GM04504 (cell line): ENCODE measurements around the gene LMNTD2.
"Not testable (repeated sequence)": the region's sequence is repeated elsewhere in the genome, so short reads cannot be mapped to it uniquely, and the experiment has no call there.

ENCODE experiments used
- DNase-seq: peaks from one replicate; pipeline ENCODE4 v3.0.0-alpha.2; 2012; ENCODE audit warnings: low read depth

LMNTD2 gene

DNA sequence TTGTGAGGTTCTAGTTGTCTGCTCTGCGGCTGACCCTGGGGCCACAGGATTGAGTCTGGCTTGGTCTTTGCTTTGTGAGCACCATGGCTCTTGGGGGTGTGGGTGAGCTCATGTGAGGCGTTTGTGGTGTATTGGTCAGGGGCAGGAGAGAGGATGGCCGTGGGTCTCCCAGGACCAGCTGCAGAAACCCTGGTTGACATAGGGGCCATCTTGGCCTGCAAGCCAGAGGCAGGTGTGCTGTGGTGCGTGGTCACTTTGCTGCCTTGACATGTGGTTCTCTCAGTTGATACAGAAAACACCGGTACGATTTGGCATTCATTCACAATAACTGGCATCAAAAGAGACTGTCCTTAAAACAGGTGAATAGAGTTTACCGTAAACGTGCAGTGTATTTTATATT is 27.0 kb upstream of the LMNTD2 start:
- DNase-seq: no peak

DNA sequence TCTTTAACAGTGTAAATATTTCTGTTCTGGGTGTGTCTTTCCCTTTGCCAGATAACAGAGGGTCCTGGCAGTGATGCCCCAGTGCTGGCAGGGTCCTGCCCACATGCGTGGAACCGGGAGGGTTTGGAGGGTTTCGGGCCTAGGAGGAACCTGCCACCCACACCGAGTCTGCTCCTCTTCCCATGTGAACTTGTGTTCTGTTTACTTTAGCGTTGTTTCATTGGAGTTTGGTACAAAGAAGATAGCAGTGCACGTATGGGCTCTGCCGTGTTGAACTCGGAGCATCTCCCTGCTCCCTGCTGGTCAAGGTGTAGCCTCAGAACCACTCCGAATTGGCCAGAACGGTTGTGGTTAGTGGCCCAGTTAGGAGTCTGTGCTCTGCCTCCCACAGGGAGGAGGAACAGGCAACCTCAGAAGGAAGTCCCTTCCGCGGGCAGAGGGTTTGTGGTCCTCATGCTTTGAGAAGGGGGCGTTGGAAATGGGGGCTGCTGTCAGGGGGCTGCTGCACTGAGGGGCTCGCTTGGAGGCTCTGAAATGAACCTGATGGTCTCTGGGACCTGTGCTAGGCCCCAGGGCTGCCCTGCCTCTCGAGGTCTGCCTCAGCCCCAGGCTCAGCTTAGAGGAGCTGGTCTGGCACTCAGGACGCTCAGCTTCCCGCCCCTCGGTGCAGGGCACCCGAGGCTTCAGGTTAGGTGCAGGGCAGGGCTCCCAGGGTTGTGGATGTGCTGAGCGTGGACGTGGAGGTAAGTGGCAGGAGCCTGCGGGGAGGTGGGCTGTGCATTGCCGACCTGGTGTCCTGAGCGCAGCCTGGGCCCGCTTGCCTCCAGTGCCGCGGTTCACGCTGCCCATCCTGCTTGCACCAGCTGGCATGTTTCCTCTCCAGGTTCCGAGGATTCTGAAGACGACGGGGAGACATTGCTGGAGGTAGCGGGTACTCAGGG is 26.1 kb upstream of the LMNTD2 start:
- DNase-seq: no peak

DNA sequence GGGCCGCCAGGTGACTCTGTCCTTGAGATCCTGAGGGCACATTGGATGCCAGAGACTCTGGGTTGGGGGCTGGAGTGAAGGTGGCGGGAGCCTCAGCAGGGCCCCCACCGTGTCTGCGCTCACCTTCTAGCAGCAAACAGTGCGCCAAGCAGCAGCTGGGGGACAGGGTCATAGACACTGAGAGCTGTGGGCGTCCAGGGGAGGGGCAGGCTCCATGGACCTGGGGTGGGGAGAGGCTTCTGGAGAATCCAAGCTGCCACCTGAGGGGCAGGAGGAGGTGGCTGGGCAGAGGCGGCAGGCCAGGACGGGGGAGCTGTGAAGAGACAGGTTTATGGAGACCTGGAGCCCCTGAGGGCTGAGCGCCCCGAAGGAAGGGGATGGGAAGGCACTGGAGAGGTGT is 23.7 kb upstream of the LMNTD2 start:
- no peak for DNase-seq

DNA sequence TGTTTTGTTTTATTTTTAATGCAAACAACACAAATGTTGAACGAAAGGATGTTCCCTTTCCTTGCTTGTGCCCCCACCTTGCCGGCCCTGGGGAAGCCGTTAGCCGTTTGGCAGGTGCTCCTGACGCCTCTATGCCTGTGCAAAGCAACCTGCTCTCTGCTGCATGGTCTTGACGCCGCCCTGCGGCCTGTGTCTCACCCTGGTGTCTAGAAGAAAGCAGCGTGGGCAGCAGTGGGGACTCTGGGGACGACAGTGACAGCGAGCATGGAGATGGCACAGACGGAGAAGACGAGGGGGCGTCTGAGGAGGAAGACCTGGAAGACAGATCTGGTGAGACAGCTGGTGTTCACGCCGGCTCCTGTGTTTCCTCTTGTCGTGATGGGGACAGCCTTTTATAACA is 21.2 kb upstream of the LMNTD2 start:
- DNase-seq: no peak

DNA sequence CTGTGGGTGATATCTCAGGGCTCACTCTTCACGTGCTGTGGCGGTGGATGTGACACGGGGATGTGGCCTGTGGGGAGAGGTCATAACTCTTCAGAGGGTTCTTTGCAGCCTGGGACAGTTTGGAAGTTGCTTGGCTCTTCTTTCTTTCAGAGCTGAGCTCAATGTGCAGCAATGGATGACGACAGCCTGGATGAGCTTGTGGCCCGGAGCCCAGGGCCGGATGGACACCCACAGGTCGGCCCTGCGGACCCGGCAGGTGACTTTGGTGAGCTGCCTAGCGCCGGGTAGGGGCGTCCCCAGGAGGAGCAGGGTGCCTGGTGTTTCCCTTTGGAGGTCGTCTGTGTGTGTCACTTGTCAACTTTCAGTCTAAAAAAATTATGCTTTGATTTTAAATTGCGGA is 20.8 kb upstream of the LMNTD2 start:
- DNase-seq: no peak

DNA sequence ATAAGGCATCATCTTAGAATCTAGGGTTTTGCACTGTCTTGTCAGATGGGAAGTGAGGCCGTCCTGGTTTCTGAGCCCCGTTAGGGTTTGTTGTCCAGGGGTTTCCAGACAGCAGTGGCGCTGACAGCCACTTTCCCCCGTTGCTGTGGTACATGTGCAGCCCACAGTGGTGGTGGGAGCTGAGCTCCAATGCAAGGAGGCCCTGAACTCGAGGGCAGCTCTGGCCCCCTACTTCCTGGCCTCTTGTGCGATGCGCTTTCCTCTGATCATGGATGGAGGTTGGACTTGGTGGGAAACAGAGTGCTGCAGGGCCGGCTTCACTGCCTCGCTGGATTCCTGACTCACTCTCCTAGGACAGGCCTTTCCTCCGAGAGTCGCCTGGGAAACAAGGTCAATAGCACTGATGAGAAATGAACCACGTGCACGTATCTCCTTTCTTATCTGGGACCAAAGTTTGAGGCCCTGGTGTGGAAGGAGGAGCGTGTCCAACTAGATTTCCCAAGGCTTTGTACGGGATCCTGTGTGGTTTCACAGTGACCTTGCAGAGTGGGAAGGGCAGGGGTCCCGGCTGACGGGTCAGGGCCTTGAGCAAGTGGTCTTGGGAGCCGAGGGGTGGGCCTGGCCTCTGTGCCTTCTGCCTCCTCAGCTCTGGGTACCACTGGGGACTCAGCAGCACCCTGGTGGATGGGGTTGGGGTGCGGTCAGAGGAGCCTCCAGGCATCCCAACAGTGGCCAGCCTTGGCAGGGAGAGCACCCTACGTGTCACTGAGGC is 19.5 kb upstream of the LMNTD2 start:
- no peak for DNase-seq

DNA sequence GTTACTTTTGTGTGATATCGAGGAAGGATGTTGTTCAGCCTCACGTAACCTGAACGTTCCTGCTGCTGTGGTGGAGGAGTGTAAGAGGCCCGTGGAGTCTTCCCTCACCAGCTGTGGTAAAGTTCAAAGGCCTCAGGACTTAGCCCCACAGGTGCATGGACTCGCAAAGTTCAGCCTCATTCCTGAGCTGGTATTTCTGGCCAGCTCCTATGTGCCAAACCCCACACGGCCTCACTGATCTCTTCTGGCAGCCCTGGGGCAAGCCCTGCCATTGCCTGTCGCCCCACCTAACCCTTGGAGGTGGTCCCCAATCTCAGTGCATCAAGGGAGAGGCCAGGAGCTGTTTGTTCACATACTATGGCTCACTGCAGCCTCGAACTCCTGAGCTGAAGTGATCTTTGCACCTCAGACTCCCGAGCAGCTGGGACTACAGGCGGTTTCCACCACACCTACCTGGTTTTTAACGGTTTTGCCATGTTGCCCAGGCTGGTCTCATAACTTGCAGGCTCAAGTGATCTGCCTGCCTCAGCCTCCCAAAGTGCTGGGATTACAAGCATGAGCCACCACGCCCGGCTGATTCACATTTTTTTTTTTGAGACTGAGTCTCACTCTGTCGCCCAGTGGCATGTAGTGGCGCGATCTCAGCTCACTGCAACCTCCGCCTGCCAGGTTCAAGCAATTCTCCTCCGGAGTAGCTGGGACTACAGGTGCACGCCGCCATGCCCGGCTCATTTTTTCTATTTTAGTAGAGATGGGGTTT is 17.9 kb upstream of the LMNTD2 start:
- no peak for DNase-seq

DNA sequence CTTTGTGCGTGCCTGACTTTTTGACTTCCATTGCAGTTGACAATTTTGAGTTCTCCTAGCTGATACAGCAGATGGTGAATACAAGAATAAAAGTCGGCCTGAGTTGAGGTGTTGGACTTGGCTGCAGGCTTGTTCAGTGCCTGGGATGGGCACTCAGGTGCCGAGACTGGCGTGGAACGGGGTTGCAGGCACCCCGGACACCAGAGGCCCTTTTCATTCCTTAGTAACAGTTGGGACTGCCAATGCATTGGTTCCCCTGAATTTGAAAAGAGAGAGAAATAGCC is 17.0 kb upstream of the LMNTD2 start:
- no peak for DNase-seq

DNA sequence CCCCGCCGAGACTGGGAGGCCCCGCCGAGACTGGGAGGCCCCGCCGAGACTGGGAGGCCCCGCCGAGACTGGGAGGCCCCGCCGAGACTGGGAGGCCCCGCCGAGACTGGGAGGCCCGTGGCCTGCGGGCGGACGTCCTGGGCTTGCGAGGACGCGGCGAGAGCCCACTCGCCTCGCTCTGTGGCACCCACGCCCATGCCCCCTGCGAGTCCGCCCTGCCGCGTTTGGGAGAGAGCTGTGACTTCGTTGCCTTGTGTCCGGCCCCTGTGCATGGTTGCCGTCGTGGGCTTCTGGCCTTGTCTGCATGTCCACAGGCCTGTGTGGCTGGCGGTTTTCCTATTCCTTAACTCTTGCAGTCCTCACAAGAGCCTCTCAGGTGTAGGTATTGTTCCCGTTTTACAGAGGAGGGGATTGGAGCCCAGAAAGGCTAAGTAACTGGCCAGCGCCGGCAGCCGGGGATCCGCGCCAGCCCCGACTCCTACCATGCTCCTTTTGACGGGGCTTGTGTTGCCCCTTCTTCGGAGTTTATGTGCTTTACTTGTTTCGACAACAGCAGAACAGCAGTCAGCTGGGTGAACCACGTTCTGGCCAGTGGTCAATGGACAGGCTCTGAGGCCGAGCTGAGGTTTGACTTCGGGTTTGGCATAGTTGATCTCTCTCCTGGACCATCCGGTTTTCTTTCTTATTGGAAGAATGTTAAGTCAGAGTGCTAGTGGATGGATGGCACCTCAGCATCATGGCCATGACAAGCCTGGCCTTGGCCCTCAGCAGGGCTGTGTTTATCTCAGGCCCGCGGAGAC is 16.5 kb upstream of the LMNTD2 start:
- no peak for DNase-seq

DNA sequence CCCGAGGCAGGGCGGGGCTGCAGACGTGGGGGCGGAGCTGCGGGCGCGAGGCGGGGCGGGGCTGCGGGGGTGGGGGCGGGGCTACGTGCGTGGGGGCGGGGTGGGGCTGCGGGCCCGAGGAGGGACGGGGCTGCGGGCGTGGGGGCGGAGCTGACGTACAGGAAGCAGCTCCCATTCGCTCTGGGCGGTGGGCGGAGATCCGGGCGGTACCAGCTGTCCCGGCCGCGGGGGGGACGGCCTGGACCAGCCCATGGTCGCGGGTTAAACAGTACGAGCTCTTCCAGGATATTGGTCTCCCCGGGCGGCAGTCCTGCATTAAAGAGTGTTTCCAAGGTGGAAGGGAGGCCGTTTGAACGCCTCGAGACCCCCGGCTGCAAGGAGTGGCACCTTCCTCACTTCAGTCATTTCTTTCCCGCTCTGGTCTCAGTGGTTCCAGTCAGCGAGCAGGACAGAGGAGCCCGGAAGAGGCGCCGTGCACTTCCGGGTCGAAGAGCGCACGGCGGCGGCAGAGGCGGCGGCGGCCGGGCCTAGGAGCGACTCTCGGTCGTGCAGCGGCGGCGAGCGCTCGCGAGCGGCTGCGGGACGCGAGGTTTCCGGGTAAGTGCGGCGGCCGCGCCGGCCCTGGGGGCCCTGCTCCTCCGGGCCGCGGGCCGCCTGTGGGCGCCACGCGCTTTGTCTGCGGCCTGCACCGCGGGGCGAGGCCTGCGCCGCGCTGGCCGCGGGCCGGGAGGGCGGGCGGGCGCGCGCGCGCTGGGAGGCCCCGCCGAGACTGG is 15.6 kb upstream of the LMNTD2 start, which contains the start of gene PHRF1:
Gene PHRF1, plus strand, starts transcription at position 475 of the 773 bp plus-strand sequence. CDS start 5,043 bp downstream, outside the sequence.
- peak; percentile 86 for DNase-seq

DNA sequence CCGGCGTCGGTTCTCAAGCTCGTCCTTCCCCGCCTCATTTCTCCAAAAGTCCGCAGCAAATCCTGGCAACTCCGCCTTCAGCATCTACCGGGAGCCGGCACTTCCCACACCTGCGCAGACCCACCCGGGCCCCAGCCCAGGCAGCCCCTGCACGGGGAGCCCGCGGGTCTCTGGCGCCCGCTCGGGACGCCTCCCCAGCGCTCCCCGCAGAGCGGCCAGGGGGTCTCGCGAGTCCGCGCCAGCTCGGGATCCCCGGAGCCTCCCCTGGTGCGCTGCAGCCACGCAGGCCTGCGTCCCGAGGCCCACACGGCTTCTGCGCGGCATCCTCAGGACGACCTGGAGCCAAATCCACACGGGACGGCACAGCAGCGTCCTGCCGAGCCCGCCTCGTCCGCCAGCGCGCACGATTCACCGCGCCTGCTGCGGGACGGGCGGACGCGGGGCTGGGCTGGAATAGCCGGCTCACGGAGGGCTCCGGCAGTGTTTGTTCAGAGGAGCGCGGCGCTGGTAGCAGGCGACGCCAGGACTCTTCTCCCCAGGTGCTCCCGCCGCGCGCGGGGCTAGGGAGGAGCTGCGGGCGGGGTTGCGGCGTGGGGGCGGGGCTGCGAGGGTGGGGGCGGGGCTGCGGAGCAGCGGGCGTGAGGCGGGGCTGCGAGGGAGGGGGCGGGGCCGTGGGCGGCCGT is 14.9 kb upstream of the LMNTD2 start:
- peak; percentile 17 for DNase-seq

DNA sequence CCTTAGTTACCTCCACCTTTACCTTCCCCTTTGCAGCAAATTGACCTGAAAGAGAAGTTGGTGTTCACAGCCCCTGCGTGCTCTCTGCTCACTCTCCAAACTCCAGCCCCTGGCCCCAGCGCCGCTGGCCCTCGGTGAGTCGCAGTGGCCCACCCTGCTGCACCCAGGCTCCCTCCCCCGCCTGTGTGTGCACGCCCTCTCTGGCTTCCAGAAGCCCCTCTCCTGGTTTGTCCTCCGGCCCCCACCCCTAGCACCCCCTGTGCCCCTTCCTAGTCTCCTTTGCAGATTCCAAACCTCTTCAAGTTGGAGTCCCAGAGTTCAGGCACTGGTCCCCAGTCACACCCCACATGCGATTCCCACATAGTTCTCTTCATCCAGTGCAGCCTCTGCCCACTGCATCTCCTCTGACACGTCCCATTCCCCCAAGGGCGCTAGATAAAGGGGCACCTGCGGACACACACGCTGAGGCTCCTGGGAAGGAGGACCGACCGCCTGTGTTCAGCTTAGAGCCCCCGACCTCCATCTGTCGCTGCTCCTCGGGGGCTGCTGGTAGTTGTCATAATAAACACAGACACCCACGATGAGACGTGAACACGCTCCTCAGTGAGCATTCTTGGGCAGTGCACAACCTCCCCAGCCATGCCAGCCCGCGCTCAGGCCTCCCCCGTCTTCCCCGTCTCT is 14.2 kb upstream of the LMNTD2 start:
- no peak for DNase-seq

DNA sequence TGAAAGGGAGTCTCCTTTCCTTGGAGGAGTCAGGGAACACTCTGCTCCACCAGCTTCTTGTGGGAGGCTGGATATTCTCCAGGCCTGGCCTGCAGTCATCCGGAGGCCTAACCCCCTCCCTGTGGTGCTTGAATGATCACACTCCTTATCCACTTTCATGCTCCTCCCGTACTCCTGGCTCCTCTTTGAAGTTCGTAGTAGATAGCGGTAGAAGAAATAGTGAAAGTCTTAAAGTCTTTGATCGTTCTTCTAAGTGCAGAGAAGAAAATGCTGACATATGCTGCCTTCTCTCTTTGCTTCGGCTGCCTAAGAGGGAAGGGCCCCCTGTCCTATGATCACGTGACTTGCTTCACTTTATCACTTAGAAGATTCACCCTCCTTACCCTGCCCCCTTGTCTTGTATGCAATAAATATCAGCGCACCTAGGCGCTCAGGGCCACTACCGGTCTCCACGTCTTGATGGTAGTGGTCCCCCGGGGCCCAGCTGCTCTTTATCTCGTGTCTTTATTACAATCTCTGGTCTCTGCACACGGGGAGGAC is 13.6 kb upstream of the LMNTD2 start:
- not testable (repeated sequence) for DNase-seq

DNA sequence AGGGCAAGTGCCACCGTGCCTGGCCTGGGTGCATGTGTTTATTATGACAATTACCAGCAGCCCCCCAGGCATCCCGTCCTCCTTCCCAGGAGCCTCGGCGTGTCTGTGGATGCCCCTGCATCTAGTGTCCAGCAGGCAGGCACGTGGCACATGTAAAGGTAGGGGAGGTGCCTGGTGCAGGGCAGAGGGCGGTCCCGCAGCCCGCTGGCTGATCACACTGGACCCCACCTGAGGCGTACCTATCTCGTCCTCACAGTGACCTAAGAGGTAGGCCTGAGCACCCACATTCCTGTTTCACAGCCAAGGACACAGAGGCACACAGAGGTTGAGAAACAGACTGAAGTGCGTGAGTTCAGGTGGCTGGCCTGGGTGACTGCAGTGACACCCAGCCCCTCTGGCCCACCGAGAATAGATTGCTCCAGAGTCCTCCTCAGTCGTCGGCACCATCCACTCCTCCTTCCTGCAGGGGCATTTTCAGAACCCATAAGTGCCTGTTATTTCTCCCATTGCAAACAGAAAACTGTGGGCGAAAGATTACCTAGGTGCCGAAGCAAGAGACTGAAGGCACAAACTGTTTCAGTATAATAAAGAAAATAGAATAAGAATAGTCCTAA is 12.7 kb upstream of the LMNTD2 start:
- DNase-seq: no peak

DNA sequence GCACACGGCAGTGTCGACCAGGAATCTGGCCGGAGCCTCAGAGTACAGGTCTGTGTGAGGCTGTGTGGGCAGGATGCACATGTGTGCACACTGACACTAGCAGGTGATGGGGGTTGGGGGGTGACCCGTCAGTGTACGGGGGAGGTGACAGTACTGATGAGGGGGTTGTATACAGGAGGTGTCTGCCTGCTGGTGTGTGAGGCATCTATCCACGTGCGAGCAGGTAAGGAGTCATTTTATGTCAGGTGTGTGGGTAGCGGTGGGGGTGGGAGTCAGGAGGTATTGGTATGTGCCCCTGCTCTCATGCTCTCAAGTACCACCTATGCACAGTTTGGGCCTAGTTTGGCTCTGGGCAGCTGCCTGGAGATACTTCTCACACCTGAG is 11.3 kb upstream of the LMNTD2 start:
- no peak for DNase-seq

DNA sequence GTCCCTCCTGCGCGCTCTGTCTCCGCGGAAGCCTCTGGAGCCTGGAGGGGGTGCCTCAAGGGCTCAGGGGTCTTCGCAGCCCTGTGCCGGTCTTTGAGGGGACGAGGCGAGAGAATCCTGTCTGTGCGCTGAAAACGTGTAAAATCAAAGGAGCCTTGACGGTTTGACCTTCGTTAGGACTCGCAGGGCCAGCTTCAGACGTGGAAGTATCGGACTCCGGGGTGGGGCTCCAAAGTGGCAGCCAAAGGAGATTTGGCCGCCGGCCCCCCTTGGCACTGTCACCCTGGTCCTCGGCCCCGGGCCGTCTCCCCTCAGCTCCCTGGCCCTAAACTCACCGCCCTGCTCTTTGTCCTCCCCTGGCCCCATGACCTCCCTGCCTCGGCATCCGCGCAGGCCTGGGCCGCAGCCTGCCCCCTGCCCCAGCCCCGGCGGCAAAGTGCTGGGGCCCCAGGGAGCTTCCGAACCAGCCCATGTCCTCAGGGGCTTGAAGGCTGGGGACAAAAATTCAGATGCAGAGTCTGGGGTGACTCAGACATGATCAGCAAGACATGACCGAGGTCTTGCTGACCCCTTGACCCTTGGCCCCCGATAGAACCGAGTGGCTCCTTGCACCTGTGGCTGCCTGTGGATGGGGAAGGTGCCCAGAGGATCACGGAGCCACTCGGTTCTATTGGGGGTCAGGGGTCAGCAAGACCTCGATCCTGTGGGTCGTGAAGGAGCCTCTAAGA is 8.8 kb upstream of the LMNTD2 start:
- no peak for DNase-seq

DNA sequence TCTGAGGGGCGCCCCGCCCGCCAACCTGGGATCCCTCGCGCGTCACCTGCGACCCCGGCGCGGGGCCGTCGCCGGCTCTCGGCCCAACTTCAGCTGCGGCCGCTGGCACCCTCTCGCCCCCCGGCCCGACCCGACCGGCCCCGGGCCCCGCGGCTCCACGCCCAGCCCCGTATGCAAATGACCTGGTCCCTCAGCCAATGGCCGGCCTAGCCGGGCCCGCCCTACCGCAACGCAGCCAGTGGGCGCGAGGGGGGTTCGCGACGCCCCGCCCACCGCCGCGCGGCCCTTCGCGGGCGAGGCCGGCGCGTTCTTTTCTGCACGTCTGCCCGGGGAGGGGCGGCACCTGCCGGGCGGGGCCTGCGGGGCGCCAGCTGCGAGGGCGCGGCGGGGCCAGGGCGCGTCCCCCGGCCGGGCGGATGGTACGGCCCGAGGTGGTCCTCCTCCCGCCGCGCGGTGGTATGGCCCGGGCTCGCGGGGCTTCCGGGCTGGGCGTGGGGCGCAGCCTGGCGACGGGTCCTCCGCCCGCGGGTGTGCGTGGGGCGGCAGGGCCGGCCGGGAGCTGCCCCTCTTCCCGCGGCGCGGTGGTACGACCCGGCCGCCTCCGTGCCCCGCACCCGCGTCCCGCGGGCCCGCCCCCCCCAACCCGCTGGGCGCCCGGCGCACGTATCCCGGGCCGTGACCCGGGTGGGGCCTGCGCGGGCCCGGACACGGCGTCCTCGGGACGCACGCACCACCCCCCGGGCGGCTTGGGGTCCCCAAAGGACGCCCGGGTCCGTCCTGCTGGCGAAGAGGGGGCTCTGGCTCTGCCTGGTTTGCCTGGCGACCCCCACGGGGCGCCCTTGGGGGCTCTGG is 8.0 kb upstream of the LMNTD2 start:
- DNase-seq: peak; percentile 85
